ENCODE measurements around the gene LPCAT3. TPM values are rescaled to one million over a fixed set of nuclear protein-coding genes. Genes with fewer than 3 reads are reported as not detected.
A peak's percentile ranks its signal among the peaks of the same experiment; 100 is the strongest.

Gene LPCAT3
- total RNA-seq, 4 donors from 2014 or later, result 41.7 to 58.2 (median 47.9) TPM

DNA sequence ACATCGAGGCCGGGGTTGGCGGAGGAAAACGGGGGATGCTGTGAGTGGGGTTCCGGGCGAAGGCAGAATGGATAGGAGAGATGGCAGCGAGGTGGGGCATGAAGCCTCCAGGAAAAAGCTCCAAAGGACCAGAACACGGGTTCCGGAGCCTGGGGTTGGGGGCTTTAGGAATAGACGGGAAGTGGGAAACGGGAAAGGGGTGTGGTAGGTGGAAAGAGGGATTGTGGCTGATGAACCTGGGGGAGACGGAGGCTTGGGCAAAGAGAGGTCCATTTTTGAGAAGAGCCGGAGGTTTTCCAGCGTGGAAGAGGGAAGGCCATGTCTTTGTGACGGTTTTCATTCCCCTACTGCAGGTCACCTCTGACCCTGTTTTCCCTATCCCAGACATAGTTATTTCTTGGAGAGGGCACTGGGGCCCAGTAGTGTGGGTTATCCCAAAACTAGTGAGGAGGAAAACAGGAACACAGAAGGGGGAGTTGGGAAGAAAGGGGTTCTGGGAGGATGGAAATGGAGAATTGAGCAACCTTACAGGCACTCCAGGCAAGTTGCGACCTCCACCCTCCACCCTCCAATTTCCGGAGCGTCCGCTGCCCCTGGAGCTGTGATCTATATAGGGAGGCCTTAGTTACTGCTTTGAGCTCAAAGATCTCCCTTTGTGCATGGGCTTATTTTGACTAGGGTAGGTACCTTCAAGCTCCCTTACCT, 89.4 kb downstream of the LPCAT3 start:
- DNase-seq (ENCODE audit: low spot score) (no peak), ATAC-seq (ENCODE audit: low FRiP score) (no peak)
- TF ChIP-seq, protein P1, sequence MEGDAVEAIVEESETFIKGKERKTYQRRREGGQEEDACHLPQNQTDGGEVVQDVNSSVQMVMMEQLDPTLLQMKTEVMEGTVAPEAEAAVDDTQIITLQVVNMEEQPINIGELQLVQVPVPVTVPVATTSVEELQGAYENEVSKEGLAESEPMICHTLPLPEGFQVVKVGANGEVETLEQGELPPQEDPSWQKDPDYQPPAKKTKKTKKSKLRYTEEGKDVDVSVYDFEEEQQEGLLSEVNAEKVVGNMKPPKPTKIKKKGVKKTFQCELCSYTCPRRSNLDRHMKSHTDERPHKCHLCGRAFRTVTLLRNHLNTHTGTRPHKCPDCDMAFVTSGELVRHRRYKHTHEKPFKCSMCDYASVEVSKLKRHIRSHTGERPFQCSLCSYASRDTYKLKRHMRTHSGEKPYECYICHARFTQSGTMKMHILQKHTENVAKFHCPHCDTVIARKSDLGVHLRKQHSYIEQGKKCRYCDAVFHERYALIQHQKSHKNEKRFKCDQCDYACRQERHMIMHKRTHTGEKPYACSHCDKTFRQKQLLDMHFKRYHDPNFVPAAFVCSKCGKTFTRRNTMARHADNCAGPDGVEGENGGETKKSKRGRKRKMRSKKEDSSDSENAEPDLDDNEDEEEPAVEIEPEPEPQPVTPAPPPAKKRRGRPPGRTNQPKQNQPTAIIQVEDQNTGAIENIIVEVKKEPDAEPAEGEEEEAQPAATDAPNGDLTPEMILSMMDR (IDR thresholded peaks at IDR 0.05), result no peak

DNA sequence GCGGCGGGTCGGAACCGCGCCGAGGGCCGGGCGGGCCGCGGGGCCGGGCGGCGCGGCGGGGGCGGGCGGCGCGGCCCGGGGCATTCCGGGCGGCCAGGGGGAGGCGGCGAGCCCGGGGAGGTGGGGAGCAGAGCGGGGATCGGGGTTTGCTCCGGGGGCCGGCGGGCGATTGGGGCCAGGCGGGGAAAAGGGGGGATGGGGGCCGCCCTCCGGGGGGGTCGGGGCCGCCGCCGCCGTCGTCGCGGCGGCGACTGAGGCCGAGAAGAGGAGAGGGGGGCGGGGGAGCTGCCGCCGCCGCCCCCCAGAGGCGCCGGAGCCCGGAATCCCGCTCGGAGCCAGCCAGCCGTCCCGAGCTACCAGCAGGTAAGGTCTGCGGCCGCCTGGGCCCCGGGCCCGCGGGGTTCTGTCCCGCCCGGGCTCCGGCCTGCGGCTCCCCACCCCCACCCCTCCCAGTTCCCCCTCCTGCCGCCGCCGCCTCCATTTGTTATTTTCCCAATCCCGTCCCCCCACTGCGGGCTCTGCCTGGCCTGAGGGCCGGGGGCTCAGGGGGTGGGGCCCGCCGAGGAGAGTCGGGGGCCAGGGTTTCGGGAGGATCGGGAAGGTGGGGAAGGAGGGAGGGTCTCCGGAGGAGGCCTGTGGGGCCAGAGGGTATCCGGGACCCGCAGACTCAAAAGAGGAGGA, 90.1 kb downstream of the LPCAT3 start:
- DNase-seq (ENCODE audit: low spot score) (no peak), ATAC-seq (ENCODE audit: low FRiP score) (peak; percentile 4)
- TF ChIP-seq, protein P1 (IDR thresholded peaks at IDR 0.05), result no peak

DNA sequence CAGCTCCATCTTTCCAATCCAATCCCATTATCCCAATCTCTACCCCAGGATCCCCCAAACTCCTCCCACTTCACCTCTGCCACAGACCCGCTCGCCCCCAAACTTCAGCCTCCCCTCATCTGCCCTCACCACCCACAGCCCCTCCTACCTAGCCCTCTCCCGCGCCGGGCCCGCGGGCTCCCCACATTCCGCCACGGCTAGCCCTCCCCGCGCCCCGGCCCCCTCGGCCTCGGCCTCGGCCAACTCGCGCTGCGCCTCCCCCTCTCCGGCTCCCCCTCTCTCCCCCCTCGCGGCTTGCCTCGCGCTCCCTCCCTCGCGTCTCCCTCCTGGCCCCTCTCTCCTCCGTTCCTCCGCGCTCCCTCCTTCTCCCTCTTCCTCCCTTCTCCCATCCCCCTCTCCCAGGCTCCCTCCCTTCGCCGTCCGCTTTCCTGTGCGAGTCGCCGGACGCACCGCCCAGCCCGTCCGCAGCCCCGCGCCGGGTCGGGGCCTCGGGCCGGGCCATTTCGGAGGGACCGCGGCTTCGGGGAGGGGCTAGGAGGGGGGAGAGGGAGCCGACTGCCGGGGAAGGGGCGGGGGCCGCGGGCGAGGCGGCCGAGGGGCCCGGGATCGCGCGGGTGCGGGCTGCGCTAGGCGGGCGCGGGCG, 90.8 kb downstream of the LPCAT3 start, which contains the start of gene ATN1:
Gene ATN1 (plus strand): TSS at position 581 of the 643 bp plus-strand sequence. CDS start 6,043 bp downstream, outside the sequence.
- ATAC-seq (ENCODE audit: low FRiP score) (peak; percentile 51), DNase-seq (ENCODE audit: low spot score) (no peak)
- TF ChIP-seq, protein P1 (IDR thresholded peaks at IDR 0.05), result no peak

Small RNA genes lying within 50 kb of the gene (small RNA-seq; reads per million reads assigned to genes)
- gene AC006512.1, result not detected
- gene MIR141, result not detected
- gene MIR200C, result not detected
- gene RNU7-1, result not detected
- gene SCARNA12, result not detected

Other genes with a start within 250 kb of the LPCAT3 start
- 1 to 10 TPM in 2 of 4 donors, under 1 TPM in 2; 0.44 to 2.2 (median 0.92) TPM for gene LAG3, start 246.0 kb downstream of the LPCAT3 start, total RNA-seq
- gene CD4, start 228.9 kb downstream of the LPCAT3 start, total RNA-seq, result 10 to 100 TPM; 19.7 to 26.5 (median 21.8) TPM
- gene GPR162, start 196.7 kb downstream of the LPCAT3 start, total RNA-seq, result 1 to 10 TPM; 2.8 to 6.7 (median 2.9) TPM
- gene P3H3, start 190.1 kb downstream of the LPCAT3 start, total RNA-seq, result 10 to 100 TPM in 2 of 4 donors, 1 to 10 TPM in 2; 5.4 to 13.6 (median 10.0) TPM
- 1 to 10 TPM in 1 of 4 donors, under 1 TPM in 2, not detected in 1; 0.25 to 2.0 (median 0.48) TPM for gene GNB3, start 177.6 kb downstream of the LPCAT3 start, total RNA-seq
- gene CDCA3, start 167.2 kb downstream of the LPCAT3 start, total RNA-seq, result 1 to 10 TPM in 2 of 4 donors, under 1 TPM in 2; 0.47 to 1.6 (median 1.1) TPM
- 10 to 100 TPM; 33.4 to 39.4 (median 36.7) TPM for gene USP5, start 166.3 kb downstream of the LPCAT3 start, total RNA-seq
- gene TPI1, start 150.9 kb downstream of the LPCAT3 start, total RNA-seq, result 100 to 1,000 TPM; 254 to 446 (median 375) TPM
- 1 to 10 TPM; 4.1 to 6.5 (median 5.7) TPM for gene SPSB2, start 145.2 kb downstream of the LPCAT3 start, total RNA-seq
- 10 to 100 TPM in 1 of 4 donors, 1 to 10 TPM in 3; 6.2 to 12.1 (median 7.4) TPM for gene LRRC23, start 113.7 kb downstream of the LPCAT3 start, total RNA-seq
- gene ENO2, start 103.9 kb downstream of the LPCAT3 start, total RNA-seq, result 10 to 100 TPM in 1 of 4 donors, 1 to 10 TPM in 3; 3.5 to 14.3 (median 5.2) TPM
- 10 to 100 TPM; 46.2 to 93.5 (median 59.4) TPM for gene ATN1, start 90.5 kb downstream of the LPCAT3 start, total RNA-seq
- not detected for gene RNU7-1, start 74.7 kb downstream of the LPCAT3 start, total RNA-seq
- gene C12orf57, start 74.5 kb downstream of the LPCAT3 start, total RNA-seq, result 100 to 1,000 TPM; 280 to 555 (median 413) TPM
- 10 to 100 TPM; 19.8 to 42.3 (median 35.9) TPM for gene PTPN6, start 67.1 kb downstream of the LPCAT3 start, total RNA-seq
- gene PHB2, start 47.8 kb downstream of the LPCAT3 start, total RNA-seq, result 100 to 1,000 TPM; 173 to 218 (median 189) TPM
- 10 to 100 TPM; 28.8 to 47.1 (median 30.8) TPM for gene EMG1, start 47.6 kb downstream of the LPCAT3 start, total RNA-seq
- 100 to 1,000 TPM; 490 to 872 (median 705) TPM for gene C1S, start 42.2 kb upstream of the LPCAT3 start, total RNA-seq
- 1,000 to 10,000 TPM in 1 of 4 donors, 100 to 1,000 TPM in 3; 571 to 1,080 (median 751) TPM for gene C1R, start 74.0 kb upstream of the LPCAT3 start, total RNA-seq
- gene C1RL, start 90.7 kb upstream of the LPCAT3 start, total RNA-seq, result 100 to 1,000 TPM in 2 of 4 donors, 10 to 100 TPM in 2; 85.9 to 126 (median 107) TPM
- gene RBP5, start 110.4 kb upstream of the LPCAT3 start, total RNA-seq, result 1 to 10 TPM; 1.0 to 3.0 (median 1.9) TPM
- gene CLSTN3, start 111.9 kb upstream of the LPCAT3 start, total RNA-seq, result 10 to 100 TPM; 25.9 to 57.5 (median 44.8) TPM
- gene PEX5, start 171.2 kb upstream of the LPCAT3 start, total RNA-seq, result 100 to 1,000 TPM in 1 of 4 donors, 10 to 100 TPM in 3; 33.1 to 116 (median 91.6) TPM

All from omental fat pad (tissue), 4 donors.